Effector memory CD8-positive, alpha-beta T cell (primary cell): ENCODE results near the gene SPON1.
A peak's percentile ranks its signal among the peaks of the same experiment; 100 is the strongest.
"Not testable (repeated sequence)": the region's sequence is repeated elsewhere in the genome, so short reads cannot be mapped to it uniquely, and the experiment has no call there.

Experiments
- ATAC-seq: fragments of 150-1000 bp; cut with Tn5 transposase; replicated peaks from 2 replicates; pipeline ENCODE4 v1.10.0; 2021; ENCODE audit warnings: mild to moderate bottlenecking, moderate library complexity
- DNase-seq, 3 experiments: peaks; one replicate each; pipeline ENCODE4 v3.0.0; 2021
- H3K27ac Mint-ChIP-seq, 2 donors: one replicate each; pipeline ENCODE4 v1.8.0; 2022; ENCODE audit warnings: mild to moderate bottlenecking in 2 of 2, mixed read lengths in 2 of 2, moderate library complexity in 2 of 2
- H3K27me3 Mint-ChIP-seq, 2 donors: one replicate each; pipeline ENCODE4 v1.8.0; 2022; ENCODE audit warnings: mixed read lengths in 2 of 2
- H3K36me3 Mint-ChIP-seq: one replicate; pipeline ENCODE4 v1.8.0; 2022; ENCODE audit warnings: mild to moderate bottlenecking, moderate library complexity, mixed read lengths; ENCODE audit not compliant: insufficient read depth
- H3K4me1 Mint-ChIP-seq, 2 donors: one replicate each; pipeline ENCODE4 v1.8.0; 2022; ENCODE audit warnings: low read depth in 2 of 2, mixed read lengths in 2 of 2
- H3K4me3 Mint-ChIP-seq, 2 donors: one replicate each; pipeline ENCODE4 v1.8.0; 2022; ENCODE audit warnings: mild to moderate bottlenecking in 2 of 2, mixed read lengths in 2 of 2, moderate library complexity in 2 of 2
- H3K9me3 Mint-ChIP-seq, 2 donors: one replicate each; pipeline ENCODE4 v1.8.0; 2022; ENCODE audit warnings: mixed read lengths in 2 of 2

SPON1 gene

GRCh38 chr11:14148653-14149273, 186.2 kb downstream of the SPON1 start:
- H3K4me1 Mint-ChIP-seq: no peaks in the 10 kb centered on the region
- H3K9me3 Mint-ChIP-seq: no peaks in the 10 kb centered on the region
- ATAC-seq (peak; percentile 62), DNase-seq (no peak)
- H3K27me3 Mint-ChIP-seq: peaks cover 0 to 14% of the 10 kb centered on the region in 2 donors
- no peak overlapping the region for H3K4me3 Mint-ChIP-seq
- H3K36me3 Mint-ChIP-seq: no peaks in the 10 kb centered on the region
- no peak overlapping the region for H3K27ac Mint-ChIP-seq

- Mint-ChIP-seq H3K4me3 (no peak overlapping the region), H3K9me3 (no peaks in the 10 kb centered on the region), H3K36me3 (no peaks in the 10 kb centered on the region), H3K27ac (no peak overlapping the region), H3K4me1 (no peaks in the 10 kb centered on the region), H3K27me3 (peaks cover 0 to 14% of the 10 kb centered on the region in 2 donors)
- ATAC-seq (no peak), DNase-seq (no peak)
These were observed 187.2 kb downstream of the SPON1 start for GRCh38 chr11:14149683-14150082.

DNA sequence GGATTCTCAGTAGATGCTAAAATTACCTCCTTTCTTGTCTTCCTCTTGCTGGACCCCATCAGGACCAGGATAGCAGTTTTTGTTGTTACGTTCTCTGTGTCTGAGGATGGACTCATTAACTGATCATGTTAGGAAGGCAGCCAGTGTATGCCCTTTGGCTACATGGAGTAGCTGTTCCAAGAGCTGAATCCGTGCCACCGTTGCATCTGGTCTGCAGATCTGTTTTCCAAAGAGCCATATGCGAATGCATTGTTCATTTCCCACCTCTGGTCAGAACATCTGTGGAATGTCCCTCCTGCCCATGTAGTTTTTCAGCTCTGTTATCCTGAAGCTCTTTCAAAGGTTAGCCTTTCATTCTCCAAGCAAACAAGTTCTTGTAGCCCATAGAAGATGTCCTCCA, 188.4 kb downstream of the SPON1 start:
- H3K4me3 Mint-ChIP-seq: no peak overlapping the region
- H3K9me3 Mint-ChIP-seq: no peaks in the 10 kb centered on the region
- H3K27me3 Mint-ChIP-seq: peaks cover 0 to 14% of the 10 kb centered on the region in 2 donors
- H3K36me3 Mint-ChIP-seq: no peaks in the 10 kb centered on the region
- no peak overlapping the region for H3K27ac Mint-ChIP-seq
- ATAC-seq: no peak
- no peaks in the 10 kb centered on the region for H3K4me1 Mint-ChIP-seq
- no peak for DNase-seq

DNA sequence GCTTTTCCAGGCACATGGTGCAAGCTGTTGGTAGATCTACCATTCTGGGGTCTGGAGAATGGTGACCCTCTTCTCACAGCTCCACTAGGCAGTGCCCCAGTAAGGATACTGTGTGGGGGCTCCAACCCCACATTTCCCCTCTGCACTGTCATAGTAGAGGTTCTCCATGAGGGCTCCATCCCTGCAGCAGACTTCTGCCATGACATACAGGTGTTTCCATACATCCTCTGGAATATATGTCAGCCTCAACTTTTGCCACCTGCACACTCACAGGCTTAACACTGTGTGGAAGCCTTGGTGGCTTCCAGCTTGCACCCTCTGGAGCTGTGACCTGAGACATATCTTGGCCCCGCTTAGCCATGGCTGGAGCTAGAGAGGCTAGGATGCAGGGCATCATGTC, 191.6 kb downstream of the SPON1 start:
- not testable (repeated sequence) for ATAC-seq, H3K36me3 Mint-ChIP-seq, DNase-seq, H3K4me3 Mint-ChIP-seq, H3K27ac Mint-ChIP-seq, H3K4me1 Mint-ChIP-seq
- Mint-ChIP-seq H3K9me3 (peaks cover 11 to 15% of the 10 kb centered on the region in 2 donors), H3K27me3 (peaks cover 0 to 17% of the 10 kb centered on the region in 2 donors)

GRCh38 chr11:14158393-14158792, 195.9 kb downstream of the SPON1 start:
- DNase-seq (no peak), ATAC-seq (no peak)
- H3K27me3 Mint-ChIP-seq: peaks cover 0 to 15% of the 10 kb centered on the region in 2 donors
- H3K36me3 Mint-ChIP-seq: no peaks in the 10 kb centered on the region
- no peak overlapping the region for H3K27ac Mint-ChIP-seq
- no peak overlapping the region for H3K4me3 Mint-ChIP-seq
- H3K9me3 Mint-ChIP-seq: peaks cover 11 to 15% of the 10 kb centered on the region in 2 donors
- H3K4me1 Mint-ChIP-seq: no peaks in the 10 kb centered on the region

DNA sequence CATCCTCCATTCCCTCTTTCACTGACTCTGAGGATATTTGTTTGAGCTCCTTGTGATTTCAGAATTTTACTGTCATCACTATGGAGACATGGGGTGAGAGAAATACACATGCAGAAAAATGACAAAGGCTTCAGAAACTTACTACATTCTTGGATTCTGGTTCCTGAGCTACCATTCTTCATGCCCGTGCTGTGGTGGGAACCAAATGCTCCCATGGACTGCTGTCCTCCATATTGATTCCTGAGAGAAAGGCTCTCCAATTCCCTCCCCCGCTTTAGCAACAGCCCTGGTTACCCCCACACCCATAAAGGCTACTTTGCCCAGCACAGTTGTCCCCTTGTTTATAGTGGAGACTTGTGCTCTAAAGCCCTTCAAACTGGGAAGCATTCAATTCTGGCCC, 201.1 kb downstream of the SPON1 start:
- peaks cover 0 to 5% of the 10 kb centered on the region in 2 donors for H3K4me1 Mint-ChIP-seq

DNA sequence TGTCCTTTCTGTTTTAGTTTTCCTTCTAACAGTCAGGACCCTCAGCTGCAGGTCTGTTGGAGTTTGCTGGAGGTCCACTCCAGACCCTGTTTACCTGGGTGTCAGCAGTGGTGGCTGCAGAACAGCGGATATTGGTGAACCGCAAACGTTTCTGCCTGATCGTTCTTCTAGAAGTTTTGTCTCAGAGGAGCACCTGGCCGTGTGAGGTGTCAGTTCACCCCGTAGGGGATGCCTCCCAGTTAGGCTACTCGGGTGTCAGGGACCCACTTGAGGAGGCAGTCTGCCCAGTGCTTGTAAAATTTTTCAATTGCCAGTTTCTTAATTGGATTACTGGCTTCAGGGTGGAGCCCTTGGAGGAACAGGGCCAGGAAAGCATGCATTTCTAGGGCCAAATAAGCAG, 211.2 kb downstream of the SPON1 start:
- not testable (repeated sequence) for DNase-seq, ATAC-seq, H3K4me3 Mint-ChIP-seq, H3K27ac Mint-ChIP-seq, H3K9me3 Mint-ChIP-seq, H3K4me1 Mint-ChIP-seq, H3K36me3 Mint-ChIP-seq
- peaks cover 0 to 31% of the 10 kb centered on the region in 2 donors for H3K27me3 Mint-ChIP-seq

More for the DNA sequence above, 201.1 kb downstream of the SPON1 start:
- peaks cover 0 to 11% of the 10 kb centered on the region in 2 donors for H3K27me3 Mint-ChIP-seq
- DNase-seq (no peak), ATAC-seq (no peak)
- peaks cover 4% of the 10 kb centered on the region for H3K36me3 Mint-ChIP-seq
- H3K9me3 Mint-ChIP-seq: peaks cover 6 to 13% of the 10 kb centered on the region in 2 donors
- H3K27ac Mint-ChIP-seq: no peak overlapping the region
- H3K4me3 Mint-ChIP-seq: no peak overlapping the region

GRCh38 chr11:14179116-14179820, 216.7 kb downstream of the SPON1 start:
- Mint-ChIP-seq H3K4me1 (peaks cover 0 to 3% of the 10 kb centered on the region in 2 donors), H3K4me3 (no peak overlapping the region), H3K27ac (no peak overlapping the region), H3K9me3 (no peaks in the 10 kb centered on the region), H3K36me3 (no peaks in the 10 kb centered on the region), H3K27me3 (peaks cover 0 to 19% of the 10 kb centered on the region in 2 donors)
- DNase-seq: no peak
- ATAC-seq: no peak

GRCh38 chr11:14181121-14181520, 218.6 kb downstream of the SPON1 start:
- peaks cover 0 to 18% of the 10 kb centered on the region in 2 donors for H3K27me3 Mint-ChIP-seq
- no peak overlapping the region for H3K27ac Mint-ChIP-seq
- H3K9me3 Mint-ChIP-seq: no peaks in the 10 kb centered on the region
- DNase-seq (no peak), ATAC-seq (no peak)
- peaks cover 0 to 3% of the 10 kb centered on the region in 2 donors for H3K4me1 Mint-ChIP-seq
- no peak overlapping the region for H3K4me3 Mint-ChIP-seq
- H3K36me3 Mint-ChIP-seq: no peaks in the 10 kb centered on the region

DNA sequence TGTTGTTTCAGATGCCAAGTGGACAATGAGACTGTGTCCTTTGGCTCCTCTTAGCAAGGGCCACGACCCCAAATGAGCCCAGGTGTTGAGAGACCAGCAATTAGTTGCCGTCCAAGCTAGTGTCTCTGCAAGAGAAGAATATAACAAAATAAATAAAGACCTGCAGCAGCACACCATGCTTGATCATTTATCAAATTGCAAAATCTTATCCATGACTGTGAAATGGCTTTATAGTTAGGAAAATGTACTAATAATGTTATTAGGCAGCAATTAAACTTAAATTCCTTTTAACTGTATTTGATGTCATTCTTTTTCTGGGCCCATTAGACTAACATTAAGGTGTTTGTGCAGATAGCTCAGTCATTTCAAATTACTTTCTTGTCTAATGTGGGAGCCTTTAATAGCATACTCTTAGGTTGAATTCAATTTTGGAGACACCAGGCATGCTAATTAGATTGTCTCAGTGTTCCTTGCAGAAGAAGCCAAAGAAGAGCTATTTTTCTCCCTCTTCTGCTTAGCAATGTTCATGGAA, 220.4 kb downstream of the SPON1 start:
- H3K36me3 Mint-ChIP-seq: no peaks in the 10 kb centered on the region
- no peak for ATAC-seq
- H3K27me3 Mint-ChIP-seq: peaks cover 0 to 25% of the 10 kb centered on the region in 2 donors
- no peak overlapping the region for H3K4me3 Mint-ChIP-seq
- H3K4me1 Mint-ChIP-seq: no peaks in the 10 kb centered on the region
- no peak for DNase-seq
- H3K9me3 Mint-ChIP-seq: no peaks in the 10 kb centered on the region
- no peak overlapping the region for H3K27ac Mint-ChIP-seq

DNA sequence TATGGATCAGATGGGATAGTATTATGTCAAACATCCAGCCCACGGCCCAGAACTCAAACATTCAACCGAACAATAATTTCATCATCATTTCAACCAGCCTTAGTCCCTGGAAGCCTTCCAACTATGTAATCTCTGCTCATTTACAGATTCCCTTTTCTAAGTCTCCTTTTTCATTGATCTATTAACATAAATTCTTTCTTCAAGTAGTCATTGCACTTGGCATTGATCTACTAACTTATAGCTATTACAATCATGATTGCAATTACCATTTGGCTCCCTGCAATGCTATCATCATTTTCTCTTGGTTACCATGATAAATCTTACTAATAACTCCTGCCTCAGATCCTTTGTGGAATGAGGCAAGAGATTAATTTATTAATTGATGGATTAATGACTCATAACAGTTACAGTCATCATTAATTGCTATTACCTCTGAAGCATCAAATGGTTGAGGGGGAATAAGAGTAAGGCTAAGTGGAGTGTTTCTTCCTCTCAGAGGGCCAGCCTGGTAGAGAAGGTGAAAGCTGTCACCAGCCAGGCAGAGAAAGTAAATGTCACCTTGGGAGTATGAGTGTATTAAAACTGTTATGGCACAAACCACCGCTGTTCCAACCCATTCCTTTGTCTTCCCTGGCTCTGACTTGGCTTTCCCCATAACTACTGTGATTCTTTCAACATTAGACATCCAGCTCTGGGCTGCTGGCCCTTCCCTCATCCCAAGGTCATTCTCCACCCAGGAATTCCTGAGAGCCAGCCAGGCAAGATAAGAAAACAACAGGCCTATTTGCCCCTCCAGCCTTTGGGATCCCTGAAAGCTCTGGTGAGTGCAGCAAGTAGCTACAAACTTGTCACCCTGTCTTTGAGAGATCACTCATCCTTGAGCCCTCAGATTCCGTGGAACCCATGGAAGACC, 221.8 kb downstream of the SPON1 start:
- Mint-ChIP-seq H3K36me3 (no peaks in the 10 kb centered on the region), H3K4me3 (no peak overlapping the region), H3K27me3 (peaks cover 0 to 25% of the 10 kb centered on the region in 2 donors), H3K27ac (no peak overlapping the region), H3K4me1 (no peaks in the 10 kb centered on the region), H3K9me3 (no peaks in the 10 kb centered on the region)
- DNase-seq (no peak), ATAC-seq (no peak)

DNA sequence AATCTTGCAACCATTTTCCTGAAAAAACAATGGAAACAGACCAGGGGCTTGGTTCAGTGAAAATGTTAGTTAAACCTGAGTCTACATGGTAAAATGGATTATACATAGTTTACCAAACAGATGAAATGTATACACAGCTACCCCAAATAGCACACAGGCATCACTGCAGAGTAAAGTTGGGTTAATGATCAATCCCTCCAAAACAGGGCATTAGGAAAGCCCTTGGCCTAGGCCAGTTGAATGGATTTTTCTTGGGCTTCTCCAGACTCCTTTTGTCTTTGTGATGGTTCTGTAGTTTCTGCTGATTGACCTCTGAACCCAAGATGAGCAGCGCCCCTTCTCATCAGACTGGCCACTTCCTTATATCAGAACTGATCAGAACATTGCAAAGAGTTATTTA, 222.9 kb downstream of the SPON1 start:
- Mint-ChIP-seq H3K9me3 (no peaks in the 10 kb centered on the region), H3K4me1 (no peaks in the 10 kb centered on the region), H3K27me3 (peaks cover 0 to 20% of the 10 kb centered on the region in 2 donors), H3K27ac (no peak overlapping the region), H3K4me3 (no peak overlapping the region), H3K36me3 (no peaks in the 10 kb centered on the region)
- ATAC-seq (no peak), DNase-seq (no peak)

DNA sequence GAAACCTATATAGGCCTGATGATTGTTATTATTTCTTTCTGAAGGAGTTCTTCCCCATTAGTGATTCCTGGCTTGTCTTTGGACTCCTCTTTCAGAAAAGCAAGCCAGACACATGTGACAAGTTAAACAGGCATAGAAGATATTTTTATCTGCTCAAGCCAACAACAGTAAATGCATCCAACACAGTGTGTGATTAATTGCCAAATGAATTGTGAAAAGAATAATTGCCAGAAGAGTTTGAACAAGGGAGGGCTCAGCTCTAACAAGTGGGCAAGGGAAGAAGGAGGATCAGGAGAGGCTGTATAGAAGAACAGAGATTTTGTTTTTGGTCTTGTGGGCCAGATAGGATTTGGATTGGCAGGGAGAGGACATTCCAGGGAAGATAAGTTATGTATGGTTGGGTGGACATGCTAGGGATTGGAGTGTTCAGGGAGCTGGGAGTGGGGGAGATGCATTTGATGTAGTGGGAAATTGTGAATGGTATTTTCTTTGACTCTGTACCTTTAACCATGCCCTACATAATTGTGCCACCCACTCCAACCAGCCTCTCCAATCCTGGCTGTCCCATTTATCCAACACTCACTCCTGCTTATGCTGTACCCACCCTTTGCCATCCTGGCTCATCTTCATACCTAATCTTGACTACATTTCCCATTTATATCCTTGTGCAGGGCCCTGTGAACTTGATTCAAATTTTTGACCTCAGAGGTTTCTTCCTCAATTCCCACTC, 223.7 kb downstream of the SPON1 start:
- no peaks in the 10 kb centered on the region for H3K4me1 Mint-ChIP-seq
- DNase-seq (no peak), ATAC-seq (no peak)
- no peaks in the 10 kb centered on the region for H3K36me3 Mint-ChIP-seq
- H3K9me3 Mint-ChIP-seq: no peaks in the 10 kb centered on the region
- H3K4me3 Mint-ChIP-seq: no peak overlapping the region
- H3K27me3 Mint-ChIP-seq: peaks cover 3 to 18% of the 10 kb centered on the region in 2 donors
- no peak overlapping the region for H3K27ac Mint-ChIP-seq
